OCI-LY1 (cell line): ENCODE data around the gene MTUS2.

ENCODE experiments used
- H2AFZ ChIP-seq: fragments of 200-600 bp; sonication (generic), shearing (Covaris generic); 2 replicates; pipeline ENCODE4 v1.6.0; 2014; ENCODE audit warnings: antibody characterized with exemption, mild to moderate bottlenecking, low read length
- H3F3A ChIP-seq: fragments of 200-600 bp; sonication (generic), shearing (Covaris generic); 2 replicates; pipeline ENCODE4 v1.6.0; 2014; ENCODE audit warnings: mild to moderate bottlenecking, antibody characterized with exemption, low read length, moderate library complexity; ENCODE audit not compliant: insufficient read depth
- H3K27ac ChIP-seq: fragments of 200-600 bp; sonication (generic); 2 replicates; pipeline ENCODE4 v1.5.1; 2014; ENCODE audit warnings: low read length, mixed run types, mild to moderate bottlenecking, low read depth; ENCODE audit not compliant: poor library complexity, severe bottlenecking
- H3K27me3 ChIP-seq: fragments of 200-600 bp; sonication (generic); 2 replicates; pipeline ENCODE4 v1.6.0; 2014; ENCODE audit warnings: antibody characterized with exemption, mild to moderate bottlenecking, low read length, moderate library complexity; ENCODE audit not compliant: insufficient read depth
- H3K36me3 ChIP-seq: fragments of 200-600 bp; sonication (generic); 2 replicates; pipeline ENCODE4 v1.6.1; 2014; ENCODE audit warnings: mild to moderate bottlenecking, antibody characterized with exemption, low read length, moderate library complexity, mixed read lengths; ENCODE audit not compliant: insufficient read depth
- H3K4me1 ChIP-seq: fragments of 200-600 bp; sonication (generic); 2 replicates; pipeline ENCODE4 v1.5.1; 2014; ENCODE audit warnings: mild to moderate bottlenecking, low read length, moderate library complexity; ENCODE audit not compliant: insufficient read depth, severe bottlenecking
- H3K4me2 ChIP-seq: fragments of 200-600 bp; sonication (generic), shearing (Covaris generic); 2 replicates; pipeline ENCODE4 v1.6.1; 2014; ENCODE audit warnings: low read length
- H3K4me3 ChIP-seq: fragments of 200-600 bp; sonication (generic); 2 replicates; pipeline ENCODE4 v1.5.1; 2014; ENCODE audit warnings: low read length, low read depth, mild to moderate bottlenecking, mixed read lengths; ENCODE audit not compliant: poor library complexity, severe bottlenecking
- H3K79me2 ChIP-seq: fragments of 200-600 bp; shearing (Covaris generic); 2 replicates; pipeline ENCODE4 v1.6.1; 2016; ENCODE audit warnings: mixed run types, low read length, mixed read lengths; ENCODE audit not compliant: insufficient read depth
- H3K9ac ChIP-seq: fragments of 200-600 bp; sonication (generic), shearing (Covaris generic); 2 replicates; pipeline ENCODE4 v1.6.1; 2014; ENCODE audit warnings: mild to moderate bottlenecking, low read length, mixed read lengths
- H3K9me2 ChIP-seq: fragments of 200-600 bp; sonication (generic), shearing (Covaris generic); 2 replicates; pipeline ENCODE4 v1.6.1; 2014; ENCODE audit warnings: low read depth, mild to moderate bottlenecking, low read length, mixed read lengths
- H3K9me3 ChIP-seq: fragments of 200-600 bp; shearing (Covaris generic); 2 replicates; pipeline ENCODE4 v1.6.1; 2014; ENCODE audit warnings: low read length, mixed read lengths
- H4K20me1 ChIP-seq: fragments of 200-600 bp; sonication (generic), shearing (Covaris generic); 2 replicates; pipeline ENCODE4 v1.6.0; 2016; ENCODE audit warnings: mild to moderate bottlenecking, low read length; ENCODE audit not compliant: insufficient read depth
- CTCF ChIP-seq: fragments of 200-600 bp; sonication (generic), shearing (Covaris generic); IDR thresholded peaks from 2 replicates; pipeline ENCODE4 v1.5.1; 2017; ENCODE audit warnings: mild to moderate bottlenecking, antibody characterized with exemption, low read length, moderate library complexity, mixed read lengths
- EZH2 ChIP-seq: fragments of 200-600 bp; sonication (generic), shearing (Covaris generic); IDR thresholded peaks from 2 replicates; pipeline ENCODE4 v1.8.0; 2017; ENCODE audit warnings: borderline replicate concordance, mixed run types, mild to moderate bottlenecking, antibody characterized with exemption, low read length, moderate library complexity, mixed read lengths

The MTUS2 gene

GRCh38 chr13:29483211-29483610 lies 663.1 kb downstream of the MTUS2 start:
- Histone ChIP-seq H3F3A (no peaks in the 10 kb centered on the region), H2AFZ (no peak overlapping the region), H3K36me3 (no peaks in the 10 kb centered on the region), H4K20me1 (no peaks in the 10 kb centered on the region), H3K9me2 (no peaks in the 10 kb centered on the region), H3K4me2 (no peak overlapping the region), H3K4me3 (no peak overlapping the region), H3K79me2 (no peaks in the 10 kb centered on the region), H3K4me1 (peaks cover 7% of the 10 kb centered on the region), H3K9me3 (no peaks in the 10 kb centered on the region), H3K27me3 (peaks cover 12% of the 10 kb centered on the region; the same call in 1 of the 2 replicates), H3K27ac (no peak overlapping the region), H3K9ac (no peak overlapping the region)
- TF ChIP-seq EZH2: no peak
- TF ChIP-seq CTCF: no peak

DNA sequence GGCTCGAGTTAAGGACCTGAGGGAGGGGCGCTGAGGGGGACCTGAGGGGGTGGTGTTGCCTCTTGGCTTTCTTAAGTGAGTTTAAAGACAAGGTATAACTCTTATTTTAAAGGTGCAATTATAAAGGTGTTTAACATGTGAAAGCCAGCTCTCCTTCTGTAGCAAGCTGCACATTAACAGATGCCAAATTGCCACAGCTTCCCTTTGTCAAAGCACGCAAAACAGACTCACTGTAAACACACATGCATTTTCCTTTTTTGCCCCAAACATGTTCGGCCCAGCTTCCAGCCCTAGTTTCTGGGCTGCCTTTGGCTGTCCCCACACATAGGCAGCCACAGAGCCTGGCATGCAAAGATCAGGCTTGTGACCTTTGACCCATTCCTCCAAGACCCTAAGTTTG lies 663.5 kb downstream of the MTUS2 start:
- no peaks in the 10 kb centered on the region for H4K20me1 ChIP-seq
- H3K27ac ChIP-seq: no peak overlapping the region
- no peak overlapping the region for H2AFZ ChIP-seq
- H3K9me3 ChIP-seq: no peaks in the 10 kb centered on the region
- H3K36me3 ChIP-seq: no peaks in the 10 kb centered on the region
- H3K4me3 ChIP-seq: no peak overlapping the region
- H3K79me2 ChIP-seq: no peaks in the 10 kb centered on the region
- TF ChIP-seq CTCF (no peak), EZH2 (no peak)
- no peak overlapping the region for H3K9ac ChIP-seq
- no peaks in the 10 kb centered on the region for H3K9me2 ChIP-seq
- peaks cover 7% of the 10 kb centered on the region for H3K4me1 ChIP-seq
- H3F3A ChIP-seq: no peaks in the 10 kb centered on the region
- peaks cover 12% of the 10 kb centered on the region; the same call in 1 of the 2 replicates for H3K27me3 ChIP-seq
- no peak overlapping the region for H3K4me2 ChIP-seq

DNA sequence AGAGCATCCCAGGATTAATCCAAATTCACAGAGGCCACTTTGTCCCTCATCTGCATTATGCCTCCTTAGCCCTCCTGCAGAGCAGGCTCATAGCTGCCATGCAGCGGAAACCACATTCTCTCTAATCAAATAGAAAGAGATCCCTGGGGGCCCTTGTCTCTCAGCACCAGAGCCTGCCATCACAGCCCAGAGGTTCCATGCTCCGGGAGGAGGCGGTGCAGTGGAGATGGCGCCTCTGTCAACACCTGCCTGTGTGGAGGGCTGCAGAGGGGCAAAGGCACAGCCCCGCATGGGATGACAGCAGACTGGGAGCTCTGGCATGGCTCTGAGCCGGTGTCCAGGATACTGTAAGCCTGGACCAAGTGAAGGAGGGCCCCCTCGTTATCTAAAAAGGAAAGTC lies 664.1 kb downstream of the MTUS2 start:
- no peaks in the 10 kb centered on the region for H3F3A ChIP-seq
- no peak overlapping the region for H3K4me3 ChIP-seq
- no peak overlapping the region for H2AFZ ChIP-seq
- H3K9me2 ChIP-seq: no peaks in the 10 kb centered on the region
- TF ChIP-seq CTCF (no peak), EZH2 (no peak)
- H3K4me1 ChIP-seq: peaks cover 7% of the 10 kb centered on the region
- H4K20me1 ChIP-seq: no peaks in the 10 kb centered on the region
- H3K4me2 ChIP-seq: no peak overlapping the region
- H3K36me3 ChIP-seq: no peaks in the 10 kb centered on the region
- peaks cover 12% of the 10 kb centered on the region; the same call in 1 of the 2 replicates for H3K27me3 ChIP-seq
- no peak overlapping the region for H3K9ac ChIP-seq
- no peaks in the 10 kb centered on the region for H3K79me2 ChIP-seq
- H3K27ac ChIP-seq: no peak overlapping the region
- no peaks in the 10 kb centered on the region for H3K9me3 ChIP-seq
